Breast epithelium (tissue), 4 donors: Measurements from ENCODE around the gene ROCK2. TPM values are rescaled to one million over a fixed set of nuclear protein-coding genes. Genes with fewer than 3 reads are reported as not detected.

Experiments used
- DNase-seq, 2 donors: peaks; one replicate each; pipeline ENCODE4 v3.0.0-alpha.2; 2019; ENCODE audit warnings: low spot score in 2 of 2
- H3K27ac ChIP-seq, 2 donors: fragments of 200-600 bp; sonication (generic) in 1 of 2; one replicate each; pipeline ENCODE4 v1.5.1; 2016 to 2019; ENCODE audit warnings: mild to moderate bottlenecking in 1 of 2
- H3K27me3 ChIP-seq, 2 donors: fragments of 200-600 bp; sonication (generic) in 1 of 2; one replicate each; pipeline versions ENCODE4 v1.5.1 to v1.6.0; 2017 to 2019; ENCODE audit warnings: control low read depth in 1 of 2, mild to moderate bottlenecking in 1 of 2
- H3K36me3 ChIP-seq: fragments of 200-600 bp; one replicate; pipeline ENCODE4 v1.5.1; 2019
- H3K4me1 ChIP-seq, 2 donors: fragments of 200-600 bp; sonication (generic); one replicate each; pipeline ENCODE4 v1.5.1; 2016 to 2019; ENCODE audit warnings: control low read depth in 1 of 2
- H3K4me3 ChIP-seq, 3 donors: fragments of 200-600 bp; sonication (generic); 1 replicate in 2 of 3; 2 replicates in 1 of 3; pipeline ENCODE4 v1.5.1; 2016 to 2019; ENCODE audit warnings: mild to moderate bottlenecking in 3 of 3, moderate library complexity in 2 of 3
- H3K9me3 ChIP-seq, 2 donors: fragments of 200-600 bp; sonication (generic) in 1 of 2; one replicate each; pipeline ENCODE4 v1.5.1; 2016 to 2019; ENCODE audit warnings: control low read depth in 1 of 2
- CTCF ChIP-seq, 3 donors: fragments of 450-650 bp; IDR thresholded peaks; one replicate each; pipeline ENCODE4 v1.5.1; 2016 to 2017; ENCODE audit warnings: antibody characterized with exemption in 3 of 3, mild to moderate bottlenecking in 3 of 3, moderate library complexity in 3 of 3
- POLR2A ChIP-seq: fragments of 450-650 bp; IDR thresholded peaks from one replicate; pipeline ENCODE4 v1.6.1; 2016; ENCODE audit warnings: antibody characterized with exemption, mild to moderate bottlenecking, moderate library complexity
- POLR2AphosphoS5 ChIP-seq, 3 donors: sonication (generic); formaldehyde crosslinking; IDR thresholded peaks; one replicate each; pipeline ENCODE4 v1.6.1; 2017; ENCODE audit warnings: antibody characterized with exemption in 3 of 3
- intact Hi-C: fragments of 100-400 bp; cut with DNase I; formaldehyde crosslinking; loops from one replicate; pipeline ENCODE4 v1.15.1; 2023; ENCODE audit warnings: low total_unique reads
- total RNA-seq, 3 donors: library from RNA; depleted of rRNA; stranded (reverse); fragments of >200 nt; gene quantifications; one replicate each; pipeline ENCODE4 v1.1.0, GENCODE V29; 2016

ROCK2 gene
- total RNA-seq, 3 donors from 2014 or later, result 87.1 to 181 (median 103) TPM

DNA sequence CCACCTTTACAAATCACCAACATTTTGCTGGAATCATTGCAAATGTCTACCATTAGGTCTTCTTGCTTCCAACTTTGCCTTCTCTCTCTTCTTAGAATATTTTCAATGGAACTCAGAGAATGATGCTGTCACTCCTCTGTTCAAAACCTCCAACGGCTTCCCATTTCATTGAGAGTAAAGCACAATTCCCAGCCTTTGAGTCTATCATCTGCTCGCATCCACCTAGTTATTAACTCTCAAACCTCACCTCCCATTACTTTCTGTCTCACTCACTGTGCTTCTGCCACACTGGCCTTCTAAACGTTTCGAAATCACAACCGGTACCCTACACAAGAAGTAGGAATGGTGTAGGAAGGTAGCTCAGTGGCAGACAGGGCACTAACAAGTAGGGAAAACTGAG is 40.0 kb downstream of the ROCK2 start:
- intact Hi-C loops, result no loop called here
- DNase-seq, result no peak
- H3K27me3 ChIP-seq, result no peaks in the 10 kb centered on the region

DNA sequence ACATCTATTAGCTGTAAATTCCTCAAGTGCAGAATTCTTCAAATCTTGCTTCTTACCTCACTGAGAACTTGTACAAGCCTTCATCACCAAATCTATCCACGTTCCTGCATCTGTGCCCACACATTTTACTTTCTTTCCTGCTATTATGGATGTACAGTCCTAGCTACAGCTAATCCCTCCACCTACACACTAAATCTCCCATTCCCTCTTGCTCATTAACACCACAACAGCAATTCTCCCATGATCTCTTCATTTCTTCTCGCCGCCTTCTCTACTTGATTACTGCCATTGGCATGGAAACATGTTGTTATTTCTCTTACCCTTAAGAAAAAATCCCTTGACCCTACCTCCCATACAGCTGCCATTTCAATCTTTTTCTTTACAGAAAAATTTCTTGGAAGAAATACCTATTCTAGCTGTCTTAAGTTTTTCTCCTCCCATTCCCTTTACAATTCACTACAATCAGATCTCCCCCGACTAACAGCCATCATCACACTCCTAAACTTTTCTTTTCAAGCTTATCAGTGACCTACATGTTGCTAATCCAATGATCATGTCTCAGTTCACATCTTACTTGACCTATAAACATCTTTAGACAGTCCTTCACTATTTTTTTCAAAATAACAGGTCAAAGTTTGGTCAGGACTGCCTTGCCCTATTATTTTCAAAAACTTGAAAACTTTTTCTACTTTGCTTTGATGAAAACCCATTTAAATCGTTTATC is 41.0 kb downstream of the ROCK2 start:
- intact Hi-C loops, result no loop called here
- Histone ChIP-seq H3K4me3 (no peak overlapping the region), H3K9me3 (no peaks in the 10 kb centered on the region), H3K27me3 (no peaks in the 10 kb centered on the region), H3K36me3 (no peaks in the 10 kb centered on the region), H3K4me1 (no peaks in the 10 kb centered on the region), H3K27ac (no peak overlapping the region)
- no peak for DNase-seq
- TF ChIP-seq CTCF (IDR thresholded peaks at IDR 0.05) (no peak), POLR2A (no peak), POLR2AphosphoS5 (IDR thresholded peaks at IDR 0.05) (no peak)

More for the DNA sequence above, 40.0 kb downstream of the ROCK2 start:
- Histone ChIP-seq H3K4me1 (no peaks in the 10 kb centered on the region), H3K27ac (no peak overlapping the region), H3K36me3 (no peaks in the 10 kb centered on the region), H3K9me3 (no peaks in the 10 kb centered on the region), H3K4me3 (no peak overlapping the region)
- TF ChIP-seq POLR2A, result no peak
- TF ChIP-seq POLR2AphosphoS5 (IDR thresholded peaks at IDR 0.05), result no peak

- TF ChIP-seq POLR2AphosphoS5 (IDR thresholded peaks at IDR 0.05) (no peak), POLR2A (no peak), CTCF (IDR thresholded peaks at IDR 0.05) (no peak)
- Histone ChIP-seq H3K27me3 (no peaks in the 10 kb centered on the region), H3K4me3 (no peak overlapping the region), H3K4me1 (no peaks in the 10 kb centered on the region), H3K36me3 (no peaks in the 10 kb centered on the region), H3K27ac (no peak overlapping the region), H3K9me3 (no peaks in the 10 kb centered on the region)
- DNase-seq, result no peak
- intact Hi-C loops, result no loop called here
Observed at GRCh38 chr2:11299439-11299838, 45.0 kb downstream of the ROCK2 start.

- Histone ChIP-seq H3K4me3 (no peak overlapping the region), H3K27me3 (no peaks in the 10 kb centered on the region), H3K4me1 (no peaks in the 10 kb centered on the region), H3K9me3 (no peaks in the 10 kb centered on the region), H3K27ac (no peak overlapping the region), H3K36me3 (no peaks in the 10 kb centered on the region)
- intact Hi-C loops, result no loop called here
- TF ChIP-seq CTCF (IDR thresholded peaks at IDR 0.05) (no peak), POLR2AphosphoS5 (IDR thresholded peaks at IDR 0.05) (no peak), POLR2A (no peak)
- DNase-seq, result no peak
Observed at GRCh38 chr2:11298592-11298991, 45.8 kb downstream of the ROCK2 start.

DNA sequence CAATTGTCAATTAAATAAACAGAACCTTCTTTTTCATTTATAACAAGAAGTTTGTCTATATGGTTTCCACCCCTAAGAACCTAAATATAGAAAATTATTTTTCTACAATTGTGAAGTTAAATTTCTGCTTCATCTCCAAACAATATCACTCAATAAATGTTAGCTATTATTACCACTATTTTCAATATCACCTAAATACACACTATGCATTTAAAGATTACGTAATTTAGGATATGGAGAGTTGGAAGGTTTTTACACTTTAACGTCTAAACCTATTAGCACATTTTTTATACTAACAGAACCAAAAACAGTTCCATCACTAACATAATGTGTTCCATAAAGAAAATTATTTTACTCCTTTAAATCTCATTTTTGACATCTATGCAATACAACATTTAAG is 48.0 kb downstream of the ROCK2 start:
- DNase-seq, result no peak
- H3K27ac ChIP-seq, result no peak overlapping the region
- intact Hi-C loops, result no loop called here
- no peaks in the 10 kb centered on the region for H3K9me3 ChIP-seq
- no peaks in the 10 kb centered on the region for H3K4me1 ChIP-seq
- TF ChIP-seq POLR2AphosphoS5 (IDR thresholded peaks at IDR 0.05) (no peak), CTCF (IDR thresholded peaks at IDR 0.05) (no peak), POLR2A (no peak)
- no peaks in the 10 kb centered on the region for H3K36me3 ChIP-seq
- H3K27me3 ChIP-seq, result no peaks in the 10 kb centered on the region
- no peak overlapping the region for H3K4me3 ChIP-seq
